Measurements from ENCODE around the gene NEURL4. TPM values are rescaled to one million over a fixed set of nuclear protein-coding genes. Genes with fewer than 3 reads are reported as not detected.
"Not testable (repeated sequence)": the region's sequence is repeated elsewhere in the genome, so short reads cannot be mapped to it uniquely, and the experiment has no call there.

The NEURL4 gene
- total RNA-seq, 1 donor from 2014 or later: 61.5 TPM

DNA sequence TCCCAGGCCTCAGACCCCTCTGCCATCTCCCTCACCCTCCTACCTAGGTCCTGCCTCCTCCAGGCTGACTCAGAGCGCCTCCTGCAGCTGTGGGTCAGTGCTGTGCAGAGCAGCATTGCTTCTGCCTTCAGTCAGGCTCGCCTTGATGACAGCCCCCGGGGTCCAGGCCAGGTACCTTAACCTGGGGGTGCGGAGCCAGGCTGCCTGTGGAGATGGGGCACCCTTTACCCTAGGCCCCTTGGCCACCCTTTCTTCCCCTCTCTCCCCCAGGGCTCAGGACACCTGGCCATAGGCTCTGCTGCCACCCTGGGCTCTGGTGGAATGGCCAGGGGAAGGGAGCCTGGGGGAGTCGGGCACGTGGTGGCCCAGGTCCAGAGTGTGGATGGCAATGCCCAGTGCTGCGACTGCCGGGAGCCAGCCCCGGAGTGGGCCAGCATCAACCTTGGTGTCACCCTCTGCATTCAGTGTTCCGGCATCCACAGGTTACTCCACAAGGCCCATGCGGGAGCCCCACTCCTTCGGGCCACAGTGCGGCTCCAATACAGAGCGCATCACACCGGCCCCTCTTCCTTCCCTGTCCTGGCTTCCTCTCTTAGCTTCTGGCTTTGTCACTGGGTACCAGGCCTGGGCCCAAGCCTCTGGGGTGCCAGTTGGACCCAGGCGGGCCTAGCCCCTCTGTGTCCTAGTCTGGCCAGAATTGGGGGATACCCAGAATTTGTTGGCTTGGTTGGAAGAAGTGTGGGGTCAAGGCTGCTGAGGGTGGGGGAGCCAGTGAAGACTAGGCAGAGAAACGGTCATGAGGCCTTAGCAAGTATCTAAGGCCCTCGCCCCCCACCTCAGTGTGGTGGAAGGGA, 17.9 kb upstream of the NEURL4 start:
- TF ChIP-seq, protein P1, sequence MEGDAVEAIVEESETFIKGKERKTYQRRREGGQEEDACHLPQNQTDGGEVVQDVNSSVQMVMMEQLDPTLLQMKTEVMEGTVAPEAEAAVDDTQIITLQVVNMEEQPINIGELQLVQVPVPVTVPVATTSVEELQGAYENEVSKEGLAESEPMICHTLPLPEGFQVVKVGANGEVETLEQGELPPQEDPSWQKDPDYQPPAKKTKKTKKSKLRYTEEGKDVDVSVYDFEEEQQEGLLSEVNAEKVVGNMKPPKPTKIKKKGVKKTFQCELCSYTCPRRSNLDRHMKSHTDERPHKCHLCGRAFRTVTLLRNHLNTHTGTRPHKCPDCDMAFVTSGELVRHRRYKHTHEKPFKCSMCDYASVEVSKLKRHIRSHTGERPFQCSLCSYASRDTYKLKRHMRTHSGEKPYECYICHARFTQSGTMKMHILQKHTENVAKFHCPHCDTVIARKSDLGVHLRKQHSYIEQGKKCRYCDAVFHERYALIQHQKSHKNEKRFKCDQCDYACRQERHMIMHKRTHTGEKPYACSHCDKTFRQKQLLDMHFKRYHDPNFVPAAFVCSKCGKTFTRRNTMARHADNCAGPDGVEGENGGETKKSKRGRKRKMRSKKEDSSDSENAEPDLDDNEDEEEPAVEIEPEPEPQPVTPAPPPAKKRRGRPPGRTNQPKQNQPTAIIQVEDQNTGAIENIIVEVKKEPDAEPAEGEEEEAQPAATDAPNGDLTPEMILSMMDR (conservative IDR thresholded peaks at IDR 0.05): no peak
- Mint-ChIP-seq H3K4me3 (no peak overlapping the region), H3K27ac (peak overlapping the region; percentile 78), H3K4me1 (ENCODE audit: unreplicated experiment) (peaks cover 13% of the 10 kb centered on the region), H3K27me3 (peaks cover 16% of the 10 kb centered on the region), H3K36me3 (no peaks in the 10 kb centered on the region), H3K9me3 (no peaks in the 10 kb centered on the region)
- no peak for DNase-seq (ENCODE audit: extremely low spot score, unreplicated experiment)

DNA sequence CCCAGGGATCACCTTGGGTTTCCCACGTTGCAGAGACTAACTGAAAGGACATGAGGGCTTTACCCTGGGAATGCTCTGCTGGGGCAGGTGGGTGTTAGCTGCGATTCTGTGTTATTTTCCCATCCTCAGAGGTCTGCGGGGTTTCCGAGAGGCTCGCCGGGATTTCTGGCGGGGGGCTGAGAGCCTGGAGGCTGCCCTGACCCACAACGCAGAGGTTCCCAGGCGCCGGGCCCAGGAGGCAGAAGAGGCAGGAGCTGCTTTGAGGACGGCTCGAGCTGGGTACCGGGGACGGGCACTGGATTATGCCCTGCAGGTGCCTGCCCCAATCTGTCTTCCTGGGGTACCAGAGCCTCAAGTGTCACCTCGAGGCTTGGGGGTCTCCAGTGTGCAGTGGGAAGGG, 14.1 kb upstream of the NEURL4 start:
- Mint-ChIP-seq H3K36me3 (no peaks in the 10 kb centered on the region), H3K4me1 (ENCODE audit: unreplicated experiment) (no peaks in the 10 kb centered on the region), H3K27me3 (peaks cover 22% of the 10 kb centered on the region), H3K27ac (no peak overlapping the region), H3K9me3 (no peaks in the 10 kb centered on the region), H3K4me3 (no peak overlapping the region)
- no peak for DNase-seq (ENCODE audit: extremely low spot score, unreplicated experiment)
- TF ChIP-seq, protein P1 (conservative IDR thresholded peaks at IDR 0.05): no peak

DNA sequence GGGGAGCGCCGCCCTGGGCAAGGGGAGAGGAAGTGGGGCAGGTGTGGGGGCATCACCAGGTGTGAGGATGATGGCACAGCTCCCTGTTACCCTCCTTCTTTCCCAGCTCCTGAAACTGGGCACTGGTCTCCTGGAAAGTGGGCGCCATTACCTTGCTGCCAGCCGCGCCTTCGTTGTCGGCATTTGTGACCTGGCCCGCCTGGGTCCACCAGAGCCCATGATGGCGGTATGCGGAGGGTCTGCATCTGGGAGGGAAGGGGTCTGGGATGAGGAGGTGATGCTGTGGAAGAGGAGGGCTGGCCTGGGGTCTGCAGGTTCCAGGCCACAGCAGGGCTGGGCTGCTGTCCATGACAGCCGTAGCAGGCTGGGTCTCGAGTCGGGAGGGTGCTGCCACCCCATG, 12.7 kb upstream of the NEURL4 start:
- DNase-seq (ENCODE audit: extremely low spot score, unreplicated experiment): no peak
- H3K4me3 Mint-ChIP-seq: no peak overlapping the region
- no peaks in the 10 kb centered on the region for H3K9me3 Mint-ChIP-seq
- H3K4me1 Mint-ChIP-seq (ENCODE audit: unreplicated experiment): no peaks in the 10 kb centered on the region
- H3K27me3 Mint-ChIP-seq: peaks cover 26% of the 10 kb centered on the region
- H3K27ac Mint-ChIP-seq: no peak overlapping the region
- no peaks in the 10 kb centered on the region for H3K36me3 Mint-ChIP-seq
- TF ChIP-seq, protein P1 (conservative IDR thresholded peaks at IDR 0.05): no peak

DNA sequence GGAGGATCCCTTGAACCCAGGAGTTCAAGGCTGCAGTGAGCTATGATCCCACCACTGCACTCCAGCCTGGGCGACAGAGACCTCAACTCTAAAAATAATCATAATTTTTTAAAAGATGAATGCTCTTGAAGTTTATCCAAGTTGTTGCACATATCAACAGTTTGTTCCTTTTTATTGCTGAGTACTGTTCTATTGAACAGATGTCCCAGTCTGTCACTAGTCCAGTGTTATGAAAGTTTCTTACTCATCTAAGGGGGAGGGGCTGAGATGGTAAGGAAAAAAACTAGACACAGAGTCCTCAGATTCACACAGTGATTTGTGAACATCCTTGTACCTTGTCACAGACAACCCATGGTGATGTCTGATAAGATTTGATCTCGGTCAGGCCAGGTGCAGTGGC, 11.0 kb upstream of the NEURL4 start:
- Mint-ChIP-seq H3K36me3 (no peaks in the 10 kb centered on the region), H3K27me3 (peaks cover 21% of the 10 kb centered on the region), H3K4me3 (no peak overlapping the region), H3K4me1 (ENCODE audit: unreplicated experiment) (no peaks in the 10 kb centered on the region), H3K9me3 (no peaks in the 10 kb centered on the region), H3K27ac (no peak overlapping the region)
- TF ChIP-seq, protein P1 (conservative IDR thresholded peaks at IDR 0.05): no peak
- no peak for DNase-seq (ENCODE audit: extremely low spot score, unreplicated experiment)

DNA sequence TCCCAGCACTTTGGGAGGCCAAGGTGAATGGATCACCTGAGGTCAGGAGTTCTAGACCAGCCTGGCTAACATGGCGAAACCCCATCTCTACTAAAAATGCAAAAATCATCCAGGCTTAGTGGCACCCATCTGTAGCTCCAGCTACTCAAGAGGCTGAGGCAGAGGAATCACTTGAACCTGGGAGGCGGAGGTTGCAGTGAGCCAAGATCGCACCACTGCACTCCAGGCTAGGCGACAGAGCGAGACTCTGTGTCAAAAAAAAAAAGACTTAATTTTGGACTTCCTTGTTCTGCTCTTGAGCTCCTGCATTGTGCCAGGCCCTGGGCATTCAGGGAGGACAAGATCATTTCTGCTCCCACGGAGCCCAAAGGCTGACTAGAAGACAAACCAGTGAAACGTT, 8.5 kb upstream of the NEURL4 start:
- not testable (repeated sequence) for H3K9me3 Mint-ChIP-seq; DNase-seq (ENCODE audit: extremely low spot score, unreplicated experiment); H3K4me3 Mint-ChIP-seq; H3K36me3 Mint-ChIP-seq; H3K4me1 Mint-ChIP-seq (ENCODE audit: unreplicated experiment); H3K27ac Mint-ChIP-seq
- H3K27me3 Mint-ChIP-seq: peaks cover 12% of the 10 kb centered on the region
